ENCODE results near the gene CCDC107.

Gene CCDC107

GRCh38 chr9:35706951-35707350 is 48.9 kb downstream of the CCDC107 start:
- no peak for DNase-seq

DNA sequence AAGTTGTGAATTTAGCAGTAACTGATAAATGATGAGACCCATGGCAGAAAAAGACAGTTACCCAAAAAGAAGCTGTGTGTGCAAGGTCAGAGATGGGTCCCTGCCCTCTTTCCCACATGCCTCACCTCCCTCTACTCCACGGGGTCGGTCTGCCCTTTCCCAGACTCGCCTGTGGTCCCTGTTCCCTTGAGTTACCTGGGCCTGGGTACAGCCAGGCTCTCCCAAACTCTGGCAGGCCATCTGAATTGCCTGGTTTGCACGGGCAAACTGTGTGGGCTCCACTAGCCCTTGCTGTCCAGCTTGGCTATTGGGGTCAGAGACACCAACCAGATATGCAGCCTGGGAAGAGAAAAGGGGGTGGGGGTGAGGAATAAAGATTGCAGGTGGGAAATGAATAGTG is 50.1 kb downstream of the CCDC107 start:
- no peak for DNase-seq

DNA sequence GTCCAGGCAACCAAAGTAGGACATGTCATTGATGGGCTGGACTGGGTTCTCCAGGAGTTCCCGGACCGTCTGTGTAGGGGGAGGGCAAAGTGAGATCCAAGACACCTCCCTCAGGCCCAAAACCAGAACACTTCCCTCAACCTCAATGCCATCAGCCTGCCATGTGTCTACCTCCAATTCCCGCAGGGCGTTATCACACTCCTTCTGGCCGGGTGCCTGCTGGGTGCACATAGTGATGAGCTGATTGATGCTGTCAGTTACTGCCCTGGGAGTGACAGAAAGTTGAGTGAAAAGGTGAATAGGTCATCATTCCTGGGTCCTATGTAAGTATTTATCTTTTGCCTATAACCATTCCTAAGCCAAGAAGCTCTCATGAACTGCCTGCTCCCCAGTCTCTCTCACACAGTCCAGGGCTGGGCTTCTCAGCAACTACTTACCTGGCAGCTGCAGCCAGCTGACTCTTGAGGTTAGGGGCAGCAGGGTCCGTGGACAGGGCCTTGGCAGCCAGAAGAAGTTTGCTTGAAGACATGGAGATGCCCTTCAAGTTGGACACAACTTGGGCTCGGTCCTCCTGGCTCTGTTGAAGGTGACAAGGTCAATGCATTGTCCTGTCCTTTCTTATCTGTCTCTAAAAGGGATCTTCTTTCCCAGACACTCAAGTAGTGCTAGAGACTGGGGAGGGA is 52.9 kb downstream of the CCDC107 start:
- DNase-seq = no peak
